HTERT RPE-1 (cell line): ENCODE data around the gene CDC25B.
"Not testable (repeated sequence)": the region's sequence is repeated elsewhere in the genome, so short reads cannot be mapped to it uniquely, and the experiment has no call there.

Experiments
- in situ Hi-C: fragments of 300-500 bp; cut with MboI; formaldehyde crosslinking; loops from 4 replicates; pipeline ENCODE4 v1.14.3; 2020; ENCODE audit warnings: low sequenced_read_pairs

The CDC25B gene

DNA sequence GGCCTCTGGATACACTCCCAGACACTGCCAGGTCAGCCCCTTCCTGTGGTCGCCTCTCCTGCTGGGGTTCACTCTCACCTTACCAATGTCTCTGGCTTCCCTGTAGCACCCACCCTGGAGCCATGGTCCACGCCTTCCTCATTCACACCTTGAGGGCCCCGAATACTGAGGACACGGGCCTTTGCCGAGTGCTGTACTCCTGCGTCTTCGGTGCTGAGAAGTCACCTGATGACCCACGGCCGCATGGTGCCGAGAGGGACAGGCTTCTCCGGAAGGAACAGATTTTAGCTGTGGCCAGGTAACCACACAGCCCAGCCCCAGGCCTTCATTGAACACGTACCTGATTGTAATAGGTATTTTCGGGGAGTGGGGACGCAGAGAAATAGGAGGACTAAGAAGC, 25.9 kb downstream of the CDC25B start:
- in situ Hi-C loops, result no loop called here

DNA sequence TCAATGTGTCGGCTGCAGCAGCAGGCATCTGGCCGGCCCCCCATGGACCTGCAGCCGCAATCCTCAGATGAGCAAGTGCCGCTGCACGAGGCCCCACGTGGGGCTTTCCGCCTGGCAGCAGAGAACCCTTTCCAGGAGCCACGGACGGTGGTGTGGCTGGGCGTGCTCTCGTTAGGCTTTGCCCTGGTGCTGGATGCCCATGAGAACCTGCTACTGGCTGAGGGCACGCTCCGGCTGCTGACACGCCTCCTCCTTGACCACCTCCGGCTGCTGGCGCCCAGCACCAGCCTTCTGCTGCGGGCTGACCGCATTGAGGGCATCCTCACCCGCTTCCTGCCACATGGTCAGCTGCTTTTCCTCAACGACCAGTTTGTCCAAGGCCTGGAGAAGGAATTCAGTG, 27.8 kb downstream of the CDC25B start:
- in situ Hi-C loops, result no loop called here

- in situ Hi-C loops, result no loop called here
Observed at GRCh38 chr20:3825526-3825925, 29.4 kb downstream of the CDC25B start.

DNA sequence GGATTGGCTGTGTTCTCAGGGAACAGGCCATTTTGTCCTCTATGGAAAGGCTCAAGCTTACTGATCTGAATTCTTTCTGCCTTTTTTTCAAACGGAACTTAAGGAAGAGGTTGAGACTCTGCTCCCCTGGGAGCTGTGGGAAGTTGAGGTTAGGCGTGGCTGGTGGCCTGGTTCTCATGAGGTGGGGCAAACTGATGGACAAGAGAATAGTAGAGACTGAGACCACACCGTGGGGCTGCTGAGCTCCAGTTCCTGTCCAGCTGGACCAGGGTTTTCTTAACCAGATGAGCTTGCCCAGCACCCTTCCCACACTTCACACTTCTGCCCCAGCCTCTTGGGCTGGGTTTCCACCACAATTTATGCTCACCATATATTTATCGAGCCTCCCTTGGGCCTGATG, 30.3 kb downstream of the CDC25B start:
- in situ Hi-C loops, result no loop called here

DNA sequence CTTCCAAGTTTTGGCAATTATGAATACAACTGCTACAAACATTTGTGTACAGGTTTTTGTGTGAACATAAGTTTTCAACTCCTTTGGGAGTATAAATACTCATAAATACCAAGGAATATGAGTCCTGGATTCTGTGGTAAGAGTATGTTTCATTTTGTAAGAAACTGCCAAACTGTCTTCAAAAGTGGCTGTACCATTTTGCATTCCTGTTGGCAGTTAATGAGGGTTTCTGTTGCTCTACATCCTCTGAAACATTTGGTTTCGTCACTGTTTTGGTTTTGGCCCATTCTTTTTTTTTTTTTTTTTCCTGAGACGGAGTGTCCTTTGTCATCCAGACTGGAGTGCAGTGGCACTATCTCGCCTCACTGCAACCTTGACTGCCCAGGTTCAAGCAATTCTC, 32.7 kb downstream of the CDC25B start:
- in situ Hi-C loops, result no loop called here

DNA sequence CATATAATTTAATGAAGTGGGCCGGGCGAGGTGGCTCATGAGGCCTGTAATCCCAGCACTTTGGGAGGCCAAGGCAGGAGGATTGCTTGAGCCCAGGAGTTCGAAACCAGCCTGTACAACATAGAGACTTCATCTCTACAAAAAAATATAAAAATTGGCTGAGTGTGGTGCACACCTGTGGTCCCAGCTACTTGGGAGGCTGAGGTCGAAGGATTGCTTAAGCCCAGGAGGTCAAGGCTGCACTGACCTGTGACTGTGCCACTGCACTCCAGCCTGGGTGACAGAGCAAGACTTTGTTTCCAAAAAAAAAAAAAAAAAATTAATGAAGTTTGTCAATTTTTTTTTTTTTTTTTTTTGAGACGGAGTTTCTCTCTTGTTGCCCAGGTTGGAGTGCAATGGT, 33.8 kb downstream of the CDC25B start:
- in situ Hi-C loops, result not testable (repeated sequence)

GRCh38 chr20:3836132-3836531, 40.0 kb downstream of the CDC25B start:
- in situ Hi-C loops, result no loop called here

DNA sequence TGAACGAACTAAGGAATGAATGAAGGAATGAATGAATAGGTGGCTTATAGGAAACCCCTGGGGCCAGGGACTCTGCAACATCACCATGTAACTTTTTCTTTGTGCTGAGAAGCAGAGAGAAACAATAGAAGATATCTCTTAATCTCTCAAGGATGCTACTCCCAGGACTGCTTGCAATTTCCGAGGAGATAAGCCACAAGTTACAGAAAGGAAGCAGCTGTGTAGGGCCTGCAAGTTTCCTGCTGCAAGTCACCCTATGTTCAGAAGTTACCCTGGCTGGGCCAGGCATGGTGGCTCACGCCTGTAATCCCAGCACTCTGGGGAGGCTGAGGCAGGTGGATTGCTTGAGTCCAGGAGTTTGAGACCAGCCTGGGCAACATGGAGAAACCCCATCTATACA, 43.2 kb downstream of the CDC25B start:
- in situ Hi-C loops, result no loop called here

DNA sequence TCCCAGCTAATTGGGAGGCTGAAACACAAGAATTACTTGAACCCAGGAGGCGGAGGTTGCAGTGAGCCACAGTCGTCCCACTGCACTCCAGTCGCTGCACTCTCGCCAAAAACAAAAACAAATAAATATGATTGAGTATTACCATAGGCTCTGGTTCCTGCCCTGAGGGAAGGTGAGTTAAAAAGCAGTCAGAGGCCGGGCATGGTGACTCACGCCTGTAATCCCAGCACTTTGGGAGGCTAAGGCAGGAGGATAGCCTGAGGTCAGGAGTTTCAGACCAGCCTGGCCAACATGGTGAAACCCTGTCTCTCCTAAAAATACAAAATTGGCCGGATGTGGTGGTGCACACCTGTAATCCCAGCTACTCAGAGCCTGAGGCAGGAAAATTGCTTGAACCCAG, 44.1 kb downstream of the CDC25B start:
- in situ Hi-C loops, result not testable (repeated sequence)

GRCh38 chr20:3842348-3842930, 46.3 kb downstream of the CDC25B start:
- in situ Hi-C loops, result no loop called here

- in situ Hi-C loops, result no loop called here
Observed at GRCh38 chr20:3843490-3843889, 47.4 kb downstream of the CDC25B start.

- in situ Hi-C loops, result not testable (repeated sequence)
Observed at GRCh38 chr20:3843990-3844619, 48.0 kb downstream of the CDC25B start.

DNA sequence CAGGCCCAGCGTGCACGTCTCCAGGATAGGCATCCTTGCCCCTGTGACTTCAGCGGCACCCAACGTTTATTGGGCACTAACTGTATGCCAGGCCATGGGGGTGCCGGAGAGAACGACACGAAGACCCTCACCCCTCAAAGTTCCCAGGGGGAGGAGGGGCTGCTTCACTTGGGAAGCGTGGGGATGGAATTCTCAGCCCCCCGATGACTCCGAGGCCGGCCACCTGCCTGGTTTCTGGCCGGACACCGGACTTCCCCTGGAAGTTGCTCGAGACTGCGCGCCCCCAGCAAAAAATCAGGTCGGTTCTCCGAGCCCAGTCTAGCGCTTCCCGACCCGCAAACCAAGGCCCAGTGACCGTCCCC, 50.2 kb downstream of the CDC25B start:
- in situ Hi-C loops, result no loop called here

GRCh38 chr20:3846740-3847428, 50.8 kb downstream of the CDC25B start, which contains the start of gene MAVS:
Gene MAVS, plus strand, starts transcription at chr20:3846834. Its CDS starts 7,791 bp downstream, at chr20:3854625.
- in situ Hi-C loops, result no loop called here

DNA sequence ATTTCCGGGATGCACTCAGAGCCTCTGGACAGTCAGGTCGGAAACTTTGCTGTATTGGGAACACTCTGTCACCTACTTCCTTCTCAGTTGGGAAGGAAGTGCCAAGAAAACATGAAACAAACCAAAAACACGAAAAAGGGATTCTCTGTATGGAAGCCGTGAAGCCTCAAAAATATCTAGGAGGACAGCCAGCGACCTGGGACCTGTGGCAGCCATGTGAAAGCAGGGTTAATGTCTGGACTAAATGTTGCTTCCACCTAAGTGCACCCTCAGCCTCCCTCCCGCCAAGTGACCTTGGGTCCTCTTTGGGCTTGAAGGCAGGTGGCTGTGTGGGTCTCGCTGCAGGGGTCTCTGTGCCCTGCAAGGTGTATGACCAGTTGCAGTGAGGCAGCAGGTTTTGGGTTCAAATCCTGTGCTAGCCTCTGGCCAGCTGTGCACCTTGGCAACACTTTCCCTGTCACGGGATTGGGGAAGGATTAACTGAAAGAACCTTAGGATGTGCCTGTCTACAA, 51.4 kb downstream of the CDC25B start:
- in situ Hi-C loops, result no loop called here

GRCh38 chr20:3848565-3848964, 52.5 kb downstream of the CDC25B start:
- in situ Hi-C loops, result no loop called here

- in situ Hi-C loops, result no loop called here
Observed at GRCh38 chr20:3854462-3854871, 58.4 kb downstream of the CDC25B start.
